ENCODE results near the gene ERVW-1.

DNA sequence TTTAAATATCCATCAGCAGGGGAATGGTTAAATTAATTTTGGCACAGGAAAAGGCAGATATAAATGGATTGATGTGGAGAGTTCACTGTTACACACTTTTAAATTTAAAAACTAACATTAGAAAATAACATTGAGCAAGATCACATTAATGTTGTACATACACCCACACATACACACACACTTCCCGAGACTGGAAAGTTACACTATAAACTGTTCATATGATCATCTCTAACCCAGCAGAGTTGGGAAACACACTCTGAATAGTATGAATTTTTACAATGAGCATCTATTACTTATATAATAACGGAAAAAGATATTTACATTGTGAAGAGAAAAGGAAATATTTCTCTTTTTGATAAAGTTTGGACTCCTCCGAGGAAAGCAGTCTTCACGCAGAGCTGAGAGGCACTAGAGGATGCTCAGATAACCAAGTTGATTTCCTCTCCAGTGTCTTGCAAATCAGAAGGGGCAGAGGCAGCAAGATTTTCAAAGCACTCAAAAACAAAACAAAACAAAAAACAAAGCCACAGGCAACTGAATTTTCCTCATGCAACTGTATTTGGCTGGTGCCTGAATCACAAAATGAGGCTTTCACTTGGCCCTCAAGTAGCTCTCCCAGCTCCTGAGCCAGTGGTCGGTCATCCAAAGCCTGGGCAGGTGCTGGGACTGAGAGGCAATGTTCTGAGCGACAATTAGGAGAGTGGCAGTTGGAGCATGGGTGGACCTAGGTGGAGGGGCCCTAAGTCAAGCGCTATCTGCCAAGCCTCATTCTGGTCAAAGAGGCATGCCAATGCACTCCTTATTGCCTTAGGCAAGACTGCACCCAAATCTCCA is 40.9 kb downstream of the ERVW-1 start:
- TF ChIP-seq EZH2 (IDR thresholded peaks at IDR 0.05) (no peak), POLR2AphosphoS5 (IDR thresholded peaks at IDR 0.05; ENCODE audit: borderline replicate concordance, low read depth, low read length) (no peak)

All from SK-N-MC (cell line).